Germinal center (tissue), 1 donor: ENCODE data around the gene KCNQ4.

Experiments
- DNase-seq: peaks from one replicate; pipeline ENCODE4 v3.0.0; 2012; ENCODE audit warnings: mixed read lengths, low spot score

KCNQ4 gene

DNA sequence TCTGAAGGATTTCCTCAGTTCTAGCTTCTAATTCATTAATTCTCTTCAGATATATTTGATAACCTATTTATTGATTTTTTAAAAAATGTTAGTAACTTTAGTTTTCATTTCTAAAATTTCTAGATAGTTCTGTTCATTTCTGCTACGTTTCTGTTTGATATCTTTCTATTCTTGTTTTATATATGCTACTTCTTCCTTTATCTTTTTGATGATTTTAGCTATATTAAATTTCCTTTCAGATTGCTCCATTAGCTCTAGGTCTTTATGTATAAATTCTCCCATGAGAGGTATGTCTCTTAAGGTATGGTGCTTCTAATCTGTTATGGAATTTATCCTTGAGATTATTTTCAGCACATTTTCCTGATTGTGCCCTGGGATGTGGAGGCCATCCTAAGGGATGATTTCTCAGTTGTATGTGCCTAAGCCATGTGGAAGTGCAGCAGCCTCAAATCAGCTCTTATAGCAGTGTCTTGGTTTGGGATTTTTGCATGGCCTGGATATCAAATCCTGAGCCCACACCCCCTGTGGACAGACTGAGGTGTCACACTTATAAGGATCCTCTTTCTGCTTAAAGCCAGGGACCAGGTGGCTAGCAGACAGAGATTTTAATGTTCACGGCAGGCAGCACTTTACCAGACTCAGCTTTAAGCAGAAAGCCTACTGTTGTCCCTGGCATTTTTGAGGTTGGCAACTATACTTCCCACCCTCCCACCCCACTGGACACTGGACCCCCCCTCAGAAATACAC, 6.2 kb upstream of the KCNQ4 start:
- DNase-seq, result no peak

DNA sequence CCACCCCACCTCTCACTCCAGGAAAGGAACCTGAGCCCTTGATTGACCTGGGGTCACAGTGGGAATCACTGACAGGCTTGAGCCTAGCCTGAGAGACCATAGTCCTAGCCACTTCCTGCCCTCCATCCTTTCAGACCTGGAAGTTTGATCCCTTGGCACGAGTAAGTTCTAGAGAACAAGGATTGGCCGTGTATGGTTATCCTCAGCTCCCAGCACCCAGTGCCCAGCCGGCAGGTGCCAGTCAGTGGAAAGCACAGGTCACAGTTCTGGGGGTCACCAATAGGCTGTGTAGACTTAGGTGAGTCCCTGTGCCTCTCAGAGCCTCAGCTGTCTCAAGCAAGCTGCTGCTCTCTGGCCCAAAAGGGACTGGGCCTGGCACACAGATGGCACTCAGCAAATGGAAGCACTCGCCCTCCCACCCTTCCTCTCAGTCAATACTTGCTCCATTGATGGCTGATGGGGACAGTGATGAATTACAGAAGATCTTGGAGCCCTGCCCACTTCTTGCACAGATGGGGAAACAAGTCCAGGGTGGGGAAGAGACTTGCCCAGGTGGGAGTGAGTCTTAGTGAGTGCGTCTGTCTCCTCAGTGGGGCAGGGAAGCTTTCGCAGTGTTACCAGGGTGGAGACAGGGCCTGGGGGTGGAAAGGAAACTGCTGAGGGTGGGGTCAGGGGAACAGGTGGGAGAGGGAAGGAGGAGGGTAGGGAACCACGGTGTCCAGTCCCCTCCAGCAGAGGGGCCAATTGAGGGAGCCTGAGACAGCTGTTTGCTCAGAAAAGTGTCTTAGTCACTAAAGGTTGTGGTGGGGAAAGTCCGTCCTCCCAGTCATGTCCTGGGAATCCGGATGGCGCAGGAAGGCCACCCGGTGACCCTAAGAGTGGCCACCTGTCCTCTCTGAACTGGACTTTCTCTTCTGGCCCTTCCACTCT, 2.6 kb upstream of the KCNQ4 start:
- DNase-seq, result no peak

DNA sequence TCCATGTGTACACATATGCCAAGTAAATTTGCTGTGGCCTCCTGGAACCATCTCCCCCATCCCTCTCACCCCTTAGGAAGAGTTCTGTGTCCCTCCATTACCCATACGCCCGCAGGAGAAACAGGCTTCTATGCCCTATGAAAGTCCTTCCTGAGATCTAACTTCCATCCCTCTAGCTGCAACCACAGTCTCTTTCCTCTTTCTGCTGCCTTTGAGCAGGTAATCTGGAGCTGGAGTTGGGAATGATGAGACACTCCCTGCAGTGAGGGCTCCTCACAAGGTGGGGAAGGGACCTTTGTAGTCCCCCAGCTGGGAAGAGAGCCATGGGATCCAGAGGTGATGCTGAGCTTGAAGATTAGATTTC, 2.0 kb upstream of the KCNQ4 start:
- DNase-seq, result no peak

DNA sequence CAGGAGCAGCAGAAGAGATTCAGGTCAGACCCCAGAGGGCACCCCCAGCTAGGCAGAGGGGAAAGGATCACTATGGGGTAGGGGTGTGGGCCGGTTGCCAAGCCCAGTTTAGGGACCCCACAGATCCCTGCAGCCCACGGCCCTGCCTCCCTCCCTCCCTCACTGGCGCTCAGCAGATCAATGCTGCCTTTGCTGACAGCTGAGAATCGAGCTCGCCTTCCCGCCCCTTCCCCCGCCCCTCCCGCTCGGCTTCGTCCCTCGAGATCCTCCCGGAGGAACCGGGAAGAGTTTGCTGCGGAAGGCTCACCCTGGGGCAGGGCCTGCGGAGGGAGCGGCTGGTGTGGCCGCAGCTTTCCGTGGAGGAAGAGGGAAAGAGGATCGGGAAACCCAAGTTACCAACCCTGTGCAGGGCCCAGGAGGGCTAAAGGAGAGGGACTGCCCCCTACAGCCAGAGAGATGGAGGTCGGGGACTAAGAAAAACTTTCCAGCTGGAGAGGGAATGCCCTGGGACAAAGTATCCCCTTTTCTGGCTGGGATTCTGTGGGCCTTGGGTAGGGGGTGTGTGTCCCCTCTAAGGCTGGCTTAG, 1.1 kb upstream of the KCNQ4 start:
- DNase-seq, result no peak

DNA sequence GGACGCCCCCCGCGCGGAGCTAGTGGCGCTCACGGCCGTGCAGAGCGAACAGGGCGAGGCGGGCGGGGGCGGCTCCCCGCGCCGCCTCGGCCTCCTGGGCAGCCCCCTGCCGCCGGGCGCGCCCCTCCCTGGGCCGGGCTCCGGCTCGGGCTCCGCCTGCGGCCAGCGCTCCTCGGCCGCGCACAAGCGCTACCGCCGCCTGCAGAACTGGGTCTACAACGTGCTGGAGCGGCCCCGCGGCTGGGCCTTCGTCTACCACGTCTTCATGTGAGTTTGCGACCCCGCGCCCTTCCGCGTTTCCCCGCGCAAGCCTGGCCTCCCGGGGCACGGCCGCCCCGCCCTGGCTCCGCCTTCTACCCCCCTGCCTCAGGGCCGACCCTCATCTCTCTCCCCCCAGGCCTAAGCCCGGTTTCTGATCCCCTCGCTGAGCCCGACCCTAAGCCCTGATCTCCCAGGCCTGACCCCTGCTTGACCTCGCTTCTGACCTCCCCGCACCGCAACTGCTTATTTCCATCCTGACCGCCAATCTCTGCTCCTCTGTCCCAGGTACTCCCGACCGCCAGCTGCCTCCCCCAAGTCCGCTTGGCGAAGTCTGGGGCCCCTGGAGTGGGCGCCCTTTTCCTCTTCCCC, 669 bp downstream of the KCNQ4 start:
- DNase-seq, result no peak

DNA sequence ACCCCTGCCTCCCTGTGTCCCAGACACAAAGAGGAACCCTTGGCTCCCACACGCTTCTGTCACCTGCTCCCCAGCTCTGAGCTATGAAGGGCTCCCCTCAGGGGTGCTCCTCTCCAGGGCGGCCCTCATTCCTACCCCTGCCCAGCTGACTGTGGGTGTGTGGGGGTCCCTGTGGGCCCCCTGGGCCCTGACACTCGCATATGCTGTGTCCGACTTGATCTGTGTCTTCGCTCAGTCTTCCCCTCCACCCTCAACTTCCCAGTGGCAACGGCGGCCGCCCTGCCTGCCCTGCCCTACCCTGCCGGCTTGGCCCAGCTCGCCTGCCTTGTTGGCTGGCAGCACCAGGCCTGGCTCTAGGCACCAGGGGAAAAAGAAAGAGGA, 1.2 kb downstream of the KCNQ4 start:
- no peak for DNase-seq

DNA sequence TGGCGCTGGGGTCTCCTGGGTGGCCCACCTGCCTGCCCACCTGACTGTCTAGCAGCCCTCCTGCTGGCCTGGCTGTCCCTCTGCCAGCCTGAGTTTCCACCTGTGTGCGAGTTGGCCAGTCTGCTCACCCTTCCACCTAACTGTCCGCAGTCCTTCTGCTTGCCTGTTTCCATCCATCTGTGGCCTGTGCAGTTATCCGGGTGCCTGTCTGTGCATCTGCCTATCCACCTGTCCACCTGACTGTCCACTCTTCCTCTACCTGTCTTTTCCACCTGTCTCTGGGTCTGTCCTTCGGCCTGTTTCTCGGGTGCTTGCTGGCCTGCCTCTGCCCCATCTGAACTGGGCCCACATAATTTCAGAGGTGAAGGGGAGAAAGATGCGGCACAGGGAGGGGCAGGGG, 1.9 kb downstream of the KCNQ4 start:
- DNase-seq, result no peak

DNA sequence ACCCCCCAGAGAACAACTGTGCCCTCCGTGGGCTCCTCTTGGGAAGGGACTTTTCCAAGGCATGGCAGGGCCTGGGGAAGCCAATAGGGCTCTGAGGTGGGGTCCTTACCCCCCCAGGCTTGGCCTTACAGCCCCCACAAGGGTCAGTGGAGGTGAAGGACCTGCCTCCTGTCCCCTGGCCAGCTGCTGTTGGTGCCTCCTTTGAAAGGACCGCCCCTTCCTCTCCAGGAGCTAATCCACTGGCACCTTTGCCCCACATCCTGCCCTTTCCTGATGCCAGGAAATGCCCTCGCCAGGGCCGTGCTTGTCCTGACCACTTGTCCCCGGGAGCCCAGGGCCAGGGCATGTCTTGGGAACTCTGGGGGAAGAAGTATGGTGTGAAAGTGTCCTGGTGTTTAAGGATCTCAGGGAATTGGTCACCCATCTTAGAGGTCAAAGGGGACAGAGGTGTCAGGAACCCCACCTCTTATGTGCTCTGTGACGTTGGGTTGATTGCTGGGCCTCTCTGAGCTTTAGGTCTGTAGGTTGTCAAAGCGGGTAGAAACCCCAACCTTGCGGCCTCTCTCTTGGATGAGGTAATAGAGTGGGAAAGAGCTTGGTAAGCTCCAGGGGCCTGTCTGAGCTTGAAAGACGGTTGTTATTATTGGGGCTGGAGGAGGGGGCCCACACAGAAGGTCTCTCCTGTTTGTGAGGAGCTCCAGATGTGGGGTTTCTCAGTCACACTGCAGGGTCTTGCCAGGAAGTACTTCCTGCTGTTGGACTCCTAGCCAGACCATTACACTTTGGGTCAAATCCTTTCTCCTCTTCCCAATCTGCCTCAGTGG, 2.8 kb downstream of the KCNQ4 start:
- no peak for DNase-seq

DNA sequence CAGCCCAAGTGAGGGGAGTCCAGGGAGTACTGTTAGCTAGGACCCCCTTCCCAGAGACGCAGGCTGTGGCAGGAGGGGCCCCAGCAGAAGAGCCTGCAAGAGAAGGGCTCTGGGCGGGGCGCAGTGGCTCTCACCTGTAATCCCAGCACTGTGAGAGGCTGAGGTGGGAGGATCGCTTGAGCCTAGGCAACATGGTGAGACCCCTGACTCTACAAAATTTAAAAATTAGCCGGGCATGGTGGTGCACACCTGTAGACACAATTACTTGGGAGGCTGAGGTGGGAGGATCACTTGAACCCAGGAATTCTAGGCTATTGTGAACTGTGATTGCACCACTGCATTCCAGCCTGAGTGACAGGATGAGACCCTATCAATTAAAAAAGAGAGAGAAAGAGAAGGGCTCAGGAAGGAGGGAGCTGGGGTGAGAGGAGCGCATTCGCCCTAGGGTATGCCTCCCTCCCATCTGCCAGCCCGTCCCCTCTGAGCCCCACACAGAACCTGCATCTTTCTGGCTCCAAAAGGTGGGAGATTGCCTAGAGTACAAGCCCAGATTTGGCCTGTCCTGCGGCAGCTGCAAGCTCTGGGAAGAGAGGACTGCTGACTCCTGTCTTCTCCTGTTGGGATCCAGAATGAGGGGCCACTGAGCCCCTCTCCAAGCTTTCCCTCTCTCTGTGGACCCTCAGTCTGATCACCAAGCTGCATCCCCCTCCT, 3.6 kb downstream of the KCNQ4 start:
- no peak for DNase-seq

DNA sequence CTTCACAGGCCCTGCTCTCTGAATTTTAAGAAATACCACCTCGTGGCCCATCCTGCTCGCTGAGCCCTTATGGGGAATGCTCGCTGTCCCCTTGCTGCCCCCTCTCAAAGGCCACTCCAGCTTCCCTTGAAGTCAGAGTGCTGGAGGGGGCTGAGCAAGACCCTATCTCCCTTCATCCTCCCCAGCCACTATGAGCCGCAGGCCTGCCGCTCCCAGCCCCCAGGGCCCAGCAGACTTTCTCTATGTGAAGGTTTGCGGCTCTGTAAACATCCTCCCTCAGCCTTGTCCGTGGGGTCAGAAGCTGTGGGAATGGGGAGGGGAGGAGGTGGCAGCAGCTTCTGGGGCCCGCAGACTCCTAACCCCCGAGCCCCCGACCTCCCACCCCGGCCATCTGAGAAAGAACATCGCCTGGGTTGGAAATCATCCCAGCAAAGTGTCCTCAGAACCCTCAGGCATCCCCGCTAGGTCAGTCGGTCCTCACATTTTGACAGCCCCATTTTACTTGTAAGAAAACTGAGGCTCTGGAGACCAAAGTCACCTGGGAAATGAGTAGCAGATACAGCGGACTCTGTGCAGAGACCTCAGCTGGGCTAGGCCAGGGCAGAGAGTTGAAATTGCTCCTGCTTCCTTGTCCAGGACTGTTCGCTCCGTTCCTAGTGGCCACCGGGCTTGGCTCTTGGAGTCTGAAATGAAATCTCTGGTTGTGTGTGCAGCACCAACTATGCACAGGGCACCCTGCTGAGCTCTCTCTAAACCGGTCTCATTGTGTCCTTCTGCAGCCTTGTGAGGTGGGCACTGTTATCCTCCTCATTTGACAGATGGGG, 4.4 kb downstream of the KCNQ4 start:
- no peak for DNase-seq

DNA sequence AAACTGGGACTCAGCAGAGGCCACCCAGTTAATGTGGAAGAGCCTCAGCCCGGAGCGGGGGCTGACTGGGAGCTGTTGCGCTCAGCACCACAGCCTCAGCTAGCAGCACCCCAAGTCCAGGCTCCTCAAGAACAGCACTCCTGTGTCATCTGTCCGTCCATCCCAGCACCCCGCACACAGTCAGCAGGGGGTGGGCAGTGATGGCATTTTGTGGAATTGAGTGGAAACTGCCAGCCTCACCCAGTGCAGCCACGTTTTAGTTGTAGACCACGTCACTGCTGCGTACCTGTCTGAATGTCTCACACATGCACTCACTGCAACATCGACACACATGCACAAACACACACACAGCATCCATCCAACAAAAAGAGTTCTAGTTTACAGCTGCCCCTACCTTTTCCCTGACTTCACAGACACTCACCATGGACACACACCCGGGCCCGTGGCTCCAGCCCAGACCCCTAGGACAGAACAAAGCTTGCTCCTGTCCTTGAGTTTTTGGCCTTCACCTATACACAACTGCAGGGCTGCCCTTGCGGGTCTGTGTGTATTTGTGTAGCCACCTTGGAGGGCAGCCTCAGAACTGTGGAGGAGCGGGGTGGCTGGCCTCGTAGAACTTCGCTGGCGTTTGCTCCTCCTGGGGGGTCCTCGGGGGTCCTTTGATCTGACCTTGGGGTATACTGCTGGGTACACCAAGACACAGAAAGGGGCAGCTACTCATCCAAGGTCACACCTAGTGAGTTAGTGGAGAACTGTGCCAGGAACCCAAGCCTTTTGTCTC, 5.2 kb downstream of the KCNQ4 start:
- no peak for DNase-seq

DNA sequence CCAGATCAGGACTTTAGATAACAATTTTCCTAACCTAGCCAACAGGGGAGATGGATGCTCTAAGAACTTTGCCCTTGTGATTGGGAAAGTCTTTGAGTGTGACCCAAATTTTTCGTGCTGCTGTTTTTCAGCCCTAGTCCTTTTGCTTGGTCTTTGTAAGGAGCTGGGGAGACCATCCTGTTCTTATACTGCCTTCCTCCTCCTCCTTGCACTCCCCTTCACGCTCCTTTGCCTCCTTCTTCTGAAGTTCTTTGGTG, 5.7 kb downstream of the KCNQ4 start:
- no peak for DNase-seq

DNA sequence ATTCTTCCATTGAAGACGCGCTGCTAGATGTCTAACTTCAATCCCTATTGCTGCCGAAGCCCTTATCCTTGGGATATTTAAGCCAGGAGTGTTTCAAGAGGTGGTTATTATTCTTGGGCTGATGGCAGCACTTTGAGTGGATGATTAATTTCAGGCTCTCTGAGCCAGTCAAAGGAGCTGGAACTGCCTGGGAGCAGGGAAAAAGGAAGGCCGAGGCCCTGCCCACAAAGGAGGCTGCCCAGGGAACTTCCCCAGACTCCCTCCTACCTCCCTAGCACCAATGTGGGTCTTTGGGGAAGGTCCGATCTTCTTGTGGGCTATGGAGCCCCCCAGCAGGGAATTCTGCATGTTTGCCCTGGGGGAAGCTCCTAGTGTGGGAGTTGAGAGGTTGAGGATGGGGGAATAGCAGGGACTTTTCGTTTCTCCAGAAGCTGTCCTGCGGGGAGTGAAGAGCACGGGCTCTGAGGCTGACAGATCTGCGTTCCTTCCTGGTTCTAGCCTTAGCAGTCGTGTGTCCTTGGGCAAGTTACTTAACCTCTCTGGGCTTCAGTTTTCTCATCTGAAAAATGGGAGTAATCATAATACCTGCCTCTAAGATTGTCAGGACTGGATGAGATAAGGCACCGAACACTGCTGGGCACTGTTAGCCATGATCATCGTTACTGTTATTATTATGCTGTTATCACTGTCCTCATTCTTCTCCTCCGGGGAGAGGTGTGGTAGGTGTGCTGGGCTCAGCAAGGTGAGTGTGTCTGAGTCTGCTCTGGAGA, 6.3 kb downstream of the KCNQ4 start:
- DNase-seq, result no peak

DNA sequence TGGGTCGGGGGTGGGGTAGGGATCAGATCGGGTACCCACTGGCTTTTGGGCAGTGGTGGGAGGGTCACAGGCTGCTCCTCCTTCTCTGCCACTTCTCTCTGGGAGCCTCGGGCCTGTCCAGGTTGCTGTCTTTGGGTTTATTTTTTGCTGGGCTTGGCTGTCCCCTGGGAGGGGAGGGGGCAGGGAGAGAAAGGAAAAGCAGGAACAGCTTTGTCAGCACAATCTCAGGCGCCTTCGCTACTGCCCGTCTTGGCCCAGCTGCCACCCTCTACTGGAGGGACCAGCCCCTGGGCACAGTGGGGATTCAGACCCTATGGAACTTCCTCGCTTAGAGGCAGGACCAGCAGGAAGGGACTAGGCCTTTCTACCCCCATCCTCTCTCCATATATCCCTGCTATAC, 8.4 kb downstream of the KCNQ4 start:
- DNase-seq, result no peak

DNA sequence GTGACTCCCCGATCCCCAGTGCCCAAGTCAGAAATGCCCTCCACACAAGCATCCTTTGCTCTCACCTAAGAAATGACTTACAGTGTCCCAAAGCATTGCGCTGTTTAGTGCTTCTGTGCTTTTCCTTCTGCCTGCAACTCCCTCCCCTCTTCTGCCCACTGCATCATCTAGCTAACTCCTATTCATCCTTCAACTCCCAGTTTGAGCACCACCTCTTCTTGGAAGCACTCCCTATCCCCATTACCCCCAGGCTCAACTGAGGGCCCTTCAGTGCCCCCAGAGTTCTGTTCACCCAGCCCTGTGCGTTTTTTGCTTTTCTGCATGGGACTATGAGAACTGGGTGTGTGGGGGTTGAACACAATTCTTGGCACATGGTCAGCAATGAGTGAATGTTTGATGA, 10.0 kb downstream of the KCNQ4 start:
- DNase-seq, result no peak

DNA sequence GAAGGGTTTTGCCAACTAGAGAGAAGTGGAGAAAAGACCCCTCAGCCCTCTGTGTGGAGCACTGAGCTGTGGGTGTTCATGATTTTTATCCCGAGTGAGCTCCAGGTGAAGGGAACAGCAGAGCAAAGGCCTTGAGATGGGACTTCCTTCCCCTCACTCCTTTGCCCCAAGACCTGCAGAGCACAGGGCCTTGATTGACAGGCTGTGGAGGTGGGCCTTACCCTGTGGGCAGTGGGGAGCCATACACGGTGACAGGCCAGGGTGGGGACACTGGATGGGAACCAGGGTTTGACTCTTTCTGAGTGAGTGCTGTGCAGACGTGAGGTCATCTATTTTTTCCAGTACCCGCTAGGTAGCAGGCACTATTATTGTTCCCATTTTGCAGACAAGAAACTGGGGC, 10.5 kb downstream of the KCNQ4 start:
- no peak for DNase-seq

DNA sequence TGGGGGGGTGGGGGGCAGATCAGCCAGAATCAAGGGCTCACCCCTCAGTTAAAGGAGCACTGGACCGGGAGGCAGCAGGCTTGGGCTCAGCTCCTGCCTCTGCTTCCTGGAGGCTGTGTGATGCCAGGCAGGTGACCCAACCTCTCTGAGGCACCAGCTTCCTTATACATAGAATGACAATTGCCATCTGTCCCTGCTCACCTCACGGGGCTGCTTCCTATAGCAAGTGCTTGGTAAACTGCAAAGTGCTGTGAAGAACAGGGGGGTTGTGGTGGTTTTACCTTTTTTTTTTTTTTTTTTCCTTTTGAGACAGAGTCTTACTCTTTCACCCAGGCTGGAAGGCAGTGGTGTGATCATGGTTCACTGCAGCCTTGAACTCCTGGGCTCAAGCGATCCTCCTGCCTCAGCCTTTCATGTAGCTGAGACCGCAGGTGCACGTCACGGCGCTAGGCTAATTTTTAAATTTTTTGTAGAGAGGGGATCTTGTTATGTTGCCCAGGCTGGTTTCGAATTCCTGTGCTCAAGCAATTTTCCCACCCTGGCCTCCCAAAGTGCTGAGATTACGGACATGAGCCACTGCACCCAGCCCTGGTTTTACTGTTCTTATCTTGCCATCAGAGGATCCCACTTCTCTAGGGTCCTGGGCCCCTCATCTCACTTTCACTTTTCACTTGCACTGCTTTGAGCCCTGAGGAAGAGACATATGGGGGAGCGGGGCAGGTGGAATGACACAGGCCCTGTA, 11.6 kb downstream of the KCNQ4 start:
- no peak for DNase-seq
